ENCODE measurements around the gene PHAF1. TPM values are rescaled to one million over a fixed set of nuclear protein-coding genes. Genes with fewer than 3 reads are reported as not detected.

Gene PHAF1
- total RNA-seq, 4 donors from 2014 or later = 44.0 to 60.9 (median 53.1) TPM

GRCh38 chr16:67087291-67087690 is 22.4 kb upstream of the PHAF1 start:
- peaks cover 6% of the 10 kb centered on the region for H3K4me1 ChIP-seq
- H3K27ac ChIP-seq = no peak overlapping the region
- WGBS = 95% methylated on average over 1 of the region's 1 CpG
- no peak for DNase-seq (ENCODE audit: low spot score in 2 of 2)
- TF ChIP-seq POLR2A (IDR thresholded peaks at IDR 0.05) = no peak
- TF ChIP-seq EP300 (IDR thresholded peaks at IDR 0.05) = no peak
- no peak for TF ChIP-seq POLR2AphosphoS5 (IDR thresholded peaks at IDR 0.05)
- TF ChIP-seq CTCF (IDR thresholded peaks at IDR 0.05) = no peak
- no peak overlapping the region for H3K4me3 ChIP-seq
- H3K36me3 ChIP-seq = peaks cover 18% of the 10 kb centered on the region
- no peaks in the 10 kb centered on the region for H3K9me3 ChIP-seq
- no peaks in the 10 kb centered on the region for H3K27me3 ChIP-seq

GRCh38 chr16:67087803-67088202 is 21.9 kb upstream of the PHAF1 start:
- Histone ChIP-seq H3K27ac (no peak overlapping the region), H3K36me3 (peaks cover 17% of the 10 kb centered on the region), H3K4me1 (peaks cover 6% of the 10 kb centered on the region), H3K27me3 (no peaks in the 10 kb centered on the region), H3K9me3 (no peaks in the 10 kb centered on the region), H3K4me3 (no peak overlapping the region)
- TF ChIP-seq POLR2AphosphoS5 (IDR thresholded peaks at IDR 0.05) = no peak
- no peak for TF ChIP-seq POLR2A (IDR thresholded peaks at IDR 0.05)
- TF ChIP-seq EP300 (IDR thresholded peaks at IDR 0.05) = no peak
- no peak for TF ChIP-seq CTCF (IDR thresholded peaks at IDR 0.05)
- DNase-seq (ENCODE audit: low spot score in 2 of 2) = no peak

- no peak for DNase-seq (ENCODE audit: low spot score in 2 of 2)
- WGBS = 75% methylated on average over 4 of the region's 4 CpGs
These were observed 21.2 kb upstream of the PHAF1 start for GRCh38 chr16:67088551-67088950.

GRCh38 chr16:67089101-67089500 is 20.6 kb upstream of the PHAF1 start:
- TF ChIP-seq POLR2AphosphoS5 (IDR thresholded peaks at IDR 0.05) = no peak
- no peak for TF ChIP-seq POLR2A (IDR thresholded peaks at IDR 0.05)
- no peak for TF ChIP-seq CTCF (IDR thresholded peaks at IDR 0.05)
- no peak for TF ChIP-seq EP300 (IDR thresholded peaks at IDR 0.05)
- Histone ChIP-seq H3K4me1 (peaks cover 6% of the 10 kb centered on the region), H3K27me3 (no peaks in the 10 kb centered on the region), H3K4me3 (no peak overlapping the region), H3K36me3 (peaks cover 12% of the 10 kb centered on the region), H3K27ac (no peak overlapping the region), H3K9me3 (no peaks in the 10 kb centered on the region)
- DNase-seq (ENCODE audit: low spot score in 2 of 2) = no peak

More at GRCh38 chr16:67088551-67088950, 21.2 kb upstream of the PHAF1 start:
- no peaks in the 10 kb centered on the region for H3K9me3 ChIP-seq
- H3K36me3 ChIP-seq = peaks cover 15% of the 10 kb centered on the region
- H3K4me1 ChIP-seq = peaks cover 6% of the 10 kb centered on the region
- no peak overlapping the region for H3K27ac ChIP-seq
- H3K4me3 ChIP-seq = no peak overlapping the region
- H3K27me3 ChIP-seq = no peaks in the 10 kb centered on the region
- no peak for TF ChIP-seq EP300 (IDR thresholded peaks at IDR 0.05)
- TF ChIP-seq CTCF (IDR thresholded peaks at IDR 0.05) = no peak
- TF ChIP-seq POLR2A (IDR thresholded peaks at IDR 0.05) = no peak
- TF ChIP-seq POLR2AphosphoS5 (IDR thresholded peaks at IDR 0.05) = no peak

GRCh38 chr16:67091906-67092566 is 17.7 kb upstream of the PHAF1 start:
- no peaks in the 10 kb centered on the region for H3K9me3 ChIP-seq
- no peak overlapping the region for H3K27ac ChIP-seq
- no peaks in the 10 kb centered on the region for H3K27me3 ChIP-seq
- H3K4me1 ChIP-seq = no peaks in the 10 kb centered on the region
- WGBS = 87% methylated on average over 4 of the region's 4 CpGs
- H3K36me3 ChIP-seq = peaks cover 6% of the 10 kb centered on the region
- DNase-seq (ENCODE audit: low spot score in 2 of 2) = no peak
- TF ChIP-seq EP300 (IDR thresholded peaks at IDR 0.05) (no peak), POLR2A (IDR thresholded peaks at IDR 0.05) (no peak), POLR2AphosphoS5 (IDR thresholded peaks at IDR 0.05) (no peak), CTCF (IDR thresholded peaks at IDR 0.05) (no peak)
- no peak overlapping the region for H3K4me3 ChIP-seq
